Esophagus muscularis mucosa (tissue), 4 donors: ENCODE results near the gene TMEM61.

Experiments
- EP300 ChIP-seq: sonication (generic); formaldehyde crosslinking; IDR thresholded peaks from one replicate; pipeline ENCODE4 v1.6.1; 2017; ENCODE audit warnings: antibody characterized with exemption
- POLR2A ChIP-seq: fragments of 450-650 bp; IDR thresholded peaks from one replicate; pipeline ENCODE4 v1.6.1; 2017; ENCODE audit warnings: antibody characterized with exemption, moderate library complexity, mild to moderate bottlenecking, low read depth
- TF ChIP-seq, protein P1 (sequence below), 3 experiments: fragments of 200-600 bp in 2 of 3; fragments of 450-650 bp in 1 of 3; sonication (generic) in 2 of 3; IDR thresholded peaks; one replicate each; pipeline ENCODE4 v1.5.1; 2017 to 2019; ENCODE audit warnings: antibody characterized with exemption in 3 of 3, mild to moderate bottlenecking in 2 of 3, moderate library complexity in 1 of 3

DNA sequence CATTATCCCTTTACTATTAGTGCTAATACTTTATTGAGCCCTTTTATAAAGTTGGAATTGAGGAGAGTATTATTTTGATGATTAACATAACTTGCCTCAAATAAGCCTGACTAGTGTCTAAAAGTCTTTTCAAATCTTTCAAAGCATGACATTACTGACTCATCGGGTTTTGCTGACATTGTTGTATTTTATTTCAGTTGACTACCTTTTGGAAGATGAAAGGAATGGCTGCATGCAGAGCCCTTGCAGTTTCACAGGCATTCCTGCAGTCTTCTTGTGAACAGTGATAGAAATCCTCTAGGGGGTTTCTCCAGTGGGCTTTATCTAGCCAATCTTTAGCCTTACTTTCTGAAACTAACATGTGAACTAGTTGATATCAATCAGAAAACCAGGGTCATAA is 43.0 kb upstream of the TMEM61 start:
- TF ChIP-seq, protein P1, sequence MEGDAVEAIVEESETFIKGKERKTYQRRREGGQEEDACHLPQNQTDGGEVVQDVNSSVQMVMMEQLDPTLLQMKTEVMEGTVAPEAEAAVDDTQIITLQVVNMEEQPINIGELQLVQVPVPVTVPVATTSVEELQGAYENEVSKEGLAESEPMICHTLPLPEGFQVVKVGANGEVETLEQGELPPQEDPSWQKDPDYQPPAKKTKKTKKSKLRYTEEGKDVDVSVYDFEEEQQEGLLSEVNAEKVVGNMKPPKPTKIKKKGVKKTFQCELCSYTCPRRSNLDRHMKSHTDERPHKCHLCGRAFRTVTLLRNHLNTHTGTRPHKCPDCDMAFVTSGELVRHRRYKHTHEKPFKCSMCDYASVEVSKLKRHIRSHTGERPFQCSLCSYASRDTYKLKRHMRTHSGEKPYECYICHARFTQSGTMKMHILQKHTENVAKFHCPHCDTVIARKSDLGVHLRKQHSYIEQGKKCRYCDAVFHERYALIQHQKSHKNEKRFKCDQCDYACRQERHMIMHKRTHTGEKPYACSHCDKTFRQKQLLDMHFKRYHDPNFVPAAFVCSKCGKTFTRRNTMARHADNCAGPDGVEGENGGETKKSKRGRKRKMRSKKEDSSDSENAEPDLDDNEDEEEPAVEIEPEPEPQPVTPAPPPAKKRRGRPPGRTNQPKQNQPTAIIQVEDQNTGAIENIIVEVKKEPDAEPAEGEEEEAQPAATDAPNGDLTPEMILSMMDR (IDR thresholded peaks at IDR 0.05): no peak
- TF ChIP-seq EP300 (no peak), POLR2A (no peak)
